NCI-H1694 (cell line): Measurements from ENCODE around the gene MICU1.

ENCODE experiments used
- DNase-seq: peaks from one replicate; lab custom pipeline; 2025; lab: John Stamatoyannopoulos, UW

The MICU1 gene

GRCh38 chr10:72344932-72345331 lies 280.9 kb downstream of the MICU1 start:
- no peak for DNase-seq

GRCh38 chr10:72342911-72343310 lies 283.0 kb downstream of the MICU1 start:
- no peak for DNase-seq

- peak; percentile 31 for DNase-seq
These were observed 285.2 kb downstream of the MICU1 start for GRCh38 chr10:72340510-72341261.

GRCh38 chr10:72338180-72338579 lies 287.7 kb downstream of the MICU1 start:
- DNase-seq: no peak

GRCh38 chr10:72337722-72338121 lies 288.2 kb downstream of the MICU1 start:
- DNase-seq: no peak

- peak; percentile 40 for DNase-seq
These were observed 288.7 kb downstream of the MICU1 start for GRCh38 chr10:72337039-72337629.

- DNase-seq: no peak
These were observed 289.4 kb downstream of the MICU1 start for GRCh38 chr10:72336259-72337038.

GRCh38 chr10:72335394-72336258 lies 290.3 kb downstream of the MICU1 start:
- DNase-seq: no peak

- DNase-seq: no peak
These were observed 291.0 kb downstream of the MICU1 start for GRCh38 chr10:72334825-72335393.

GRCh38 chr10:72334196-72334824 lies 291.6 kb downstream of the MICU1 start:
- DNase-seq: peak; percentile 58

- DNase-seq: no peak
These were observed 292.5 kb downstream of the MICU1 start for GRCh38 chr10:72333112-72334015.

GRCh38 chr10:72332423-72333111 lies 293.3 kb downstream of the MICU1 start:
- DNase-seq: no peak

GRCh38 chr10:72331575-72332422 lies 294.1 kb downstream of the MICU1 start:
- DNase-seq: peak; percentile 91

GRCh38 chr10:72330069-72330426 lies 295.8 kb downstream of the MICU1 start:
- DNase-seq: no peak

- DNase-seq: no peak
These were observed 296.4 kb downstream of the MICU1 start for GRCh38 chr10:72329290-72330068.

- DNase-seq: no peak
These were observed 297.1 kb downstream of the MICU1 start for GRCh38 chr10:72328829-72329204.

GRCh38 chr10:72328045-72328828 lies 297.6 kb downstream of the MICU1 start:
- DNase-seq: no peak
